Measurements from ENCODE around the gene TCEAL9. TPM values are rescaled to one million over a fixed set of nuclear protein-coding genes. Genes with fewer than 3 reads are reported as not detected.
"Not testable (repeated sequence)": the region's sequence is repeated elsewhere in the genome, so short reads cannot be mapped to it uniquely, and the experiment has no call there.

Gene TCEAL9
- total and polyA plus RNA-seq, 2 of the 4 experiments (the other 2 are of a cell fraction) = 20.3 to 111 TPM

DNA sequence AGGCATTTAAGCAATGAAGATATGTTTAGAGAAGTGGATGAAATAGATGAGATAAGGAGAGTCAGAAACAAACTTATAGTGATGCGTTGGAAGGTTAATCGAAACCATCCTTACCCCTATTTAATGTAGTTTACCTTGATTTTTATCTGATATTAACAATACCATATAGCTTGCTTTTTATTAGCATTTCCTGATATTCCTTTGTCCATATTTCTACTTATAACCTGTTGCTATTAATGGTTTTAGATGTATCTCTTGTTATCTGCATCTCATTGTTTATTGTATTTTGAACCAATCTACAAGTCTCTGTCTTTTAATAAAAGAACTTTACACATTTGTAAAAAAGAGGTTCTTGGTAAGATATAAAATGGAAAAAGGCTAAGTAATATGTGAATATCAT is 1.6 kb downstream of the TCEAL9 start:
- no peaks in the 10 kb centered on the region for H3K9me3 ChIP-seq (ENCODE audit: control insufficient read depth, insufficient read depth, low read length)

DNA sequence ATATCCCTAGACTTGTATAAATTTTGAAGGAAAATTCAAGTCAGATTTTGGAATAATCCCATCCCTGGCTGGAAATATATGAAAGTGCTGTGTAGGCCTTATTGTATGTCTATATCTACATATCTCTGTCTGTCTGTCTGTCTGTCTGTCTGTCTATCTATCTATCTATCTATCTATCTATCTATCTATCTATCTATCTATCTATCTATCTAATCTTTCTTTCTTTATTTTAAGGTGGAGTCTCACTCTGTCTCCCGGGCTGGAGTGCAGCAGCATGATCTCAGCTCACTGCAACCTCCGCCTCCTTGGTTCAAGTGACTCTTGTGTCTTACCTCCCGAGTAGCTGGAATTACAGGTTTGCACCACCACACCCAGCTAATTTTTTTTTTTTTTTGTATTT is 3.3 kb downstream of the TCEAL9 start:
- H3K9me1 ChIP-seq (ENCODE audit: insufficient read depth, low read length); H4K5ac ChIP-seq (ENCODE audit: low read depth, low read length); H2BK5ac ChIP-seq (ENCODE audit: low read depth, low read length, poor library complexity, severe bottlenecking); H3K18ac ChIP-seq (ENCODE audit: low read depth, low read length); H3K4me2 ChIP-seq (ENCODE audit: low read depth, low read length); H3K9ac ChIP-seq (ENCODE audit: low read depth, low read length); H4K20me1 ChIP-seq (ENCODE audit: insufficient read depth, low read length); H2BK120ac ChIP-seq (ENCODE audit: low read depth, low read length); H3K56ac ChIP-seq (ENCODE audit: extremely low read depth, insufficient read depth, low read length); H4K91ac ChIP-seq (ENCODE audit: insufficient read depth, low read depth, low read length); H3K4me1 ChIP-seq (ENCODE audit: control insufficient read depth, insufficient read depth, low read length); DNase-seq; ATAC-seq (ENCODE audit: low read depth); BruUV-seq (replicated peaks); H2BK15ac ChIP-seq (ENCODE audit: low read depth, low read length); H2BK20ac ChIP-seq (ENCODE audit: low read depth, low read length); H3K4ac ChIP-seq (ENCODE audit: low read depth, low read length); H3K79me1 ChIP-seq (ENCODE audit: low read depth in 1 of 2, low read length in 2 of 2); H2AK5ac ChIP-seq (ENCODE audit: low read depth, low read length); H2AFZ ChIP-seq (replicated peaks; ENCODE audit: low read length, poor library complexity); H3K23ac ChIP-seq (ENCODE audit: low read depth, low read length); H3K27ac ChIP-seq (ENCODE audit: insufficient read depth, low read length); dilution Hi-C loops (cut with HindIII; ENCODE audit: low sequenced_read_pairs, unreplicated experiment); H2AK9ac ChIP-seq (replicated peaks; ENCODE audit: low read depth, low read length, poor library complexity); H3K27me3 ChIP-seq (ENCODE audit: control insufficient read depth, insufficient read depth, low read length); H4K8ac ChIP-seq (ENCODE audit: low read depth in 2 of 2, low read length in 2 of 2); H3K36me3 ChIP-seq (ENCODE audit: control insufficient read depth, insufficient read depth, low read length); H3K9me3 ChIP-seq (ENCODE audit: control insufficient read depth, insufficient read depth, low read length); in situ Hi-C loops (cut with MboI; ENCODE audit: low sequenced_read_pairs); H3K4me3 ChIP-seq (ENCODE audit: insufficient read depth, low read depth, low read length); H3K14ac ChIP-seq (replicated peaks; ENCODE audit: low read depth, low read length): not testable (repeated sequence)
- intact Hi-C loops (cut with micrococcal nuclease) = loop anchor here (5.0 kb wide), 1 partner anchor 103 kb away; no protein-coding TSS in a partner anchor
- ChIA-PET POLR2A (ENCODE audit: unreplicated experiment) (interaction anchor here (1.0 kb wide), 1 partner anchor 8 kb away, joined by 3 read pairs; no protein-coding TSS in a partner anchor), CTCF (interaction anchor here (1.5 kb wide), 1 partner anchor 50 kb away, joined by 3 read pairs; no protein-coding TSS in a partner anchor)
- no CpG with 5 or more reads among the region's 3 CpGs for WGBS, 2 experiments (ENCODE audit: extremely low coverage in 2 of 2, insufficient read length in 1 of 2)

More for the DNA sequence above, 1.6 kb downstream of the TCEAL9 start:
- no peak overlapping the region for H2BK15ac ChIP-seq (ENCODE audit: low read depth, low read length)
- no peak for DNase-seq
- no peak overlapping the region for H3K18ac ChIP-seq (ENCODE audit: low read depth, low read length)
- H2AK5ac ChIP-seq (ENCODE audit: low read depth, low read length) = no peak overlapping the region
- H2BK5ac ChIP-seq (ENCODE audit: low read depth, low read length, poor library complexity, severe bottlenecking) = no peak overlapping the region
- intact Hi-C loops (cut with micrococcal nuclease) (loop anchor here (5.0 kb wide), 1 partner anchor 104 kb away; no protein-coding TSS in a partner anchor), in situ Hi-C loops (cut with MboI; ENCODE audit: low sequenced_read_pairs) (no loop called here), dilution Hi-C loops (cut with HindIII; ENCODE audit: low sequenced_read_pairs, unreplicated experiment) (no loop called here)
- H3K4me3 ChIP-seq (ENCODE audit: insufficient read depth, low read depth, low read length) = peak overlapping the region; percentile 94
- CTCF ChIA-PET = no interaction called here
- no peak overlapping the region for H3K56ac ChIP-seq (ENCODE audit: extremely low read depth, insufficient read depth, low read length)
- H4K5ac ChIP-seq (ENCODE audit: low read depth, low read length) = no peak overlapping the region
- H3K36me3 ChIP-seq (ENCODE audit: control insufficient read depth, insufficient read depth, low read length) = peaks cover 2% of the 10 kb centered on the region; the same call in 1 of the 2 replicates
- H3K27me3 ChIP-seq (ENCODE audit: control insufficient read depth, insufficient read depth, low read length) = no peaks in the 10 kb centered on the region
- no peak overlapping the region for H3K9ac ChIP-seq (ENCODE audit: low read depth, low read length)
- H3K4ac ChIP-seq (ENCODE audit: low read depth, low read length) = no peak overlapping the region
- ATAC-seq (ENCODE audit: low read depth) = no peak
- H3K23ac ChIP-seq (ENCODE audit: low read depth, low read length) = no peak overlapping the region
- WGBS, 2 experiments (ENCODE audit: extremely low coverage in 2 of 2, insufficient read length in 1 of 2) = no CpG with 5 or more reads among the region's 2 CpGs
- H4K8ac ChIP-seq (ENCODE audit: low read depth in 2 of 2, low read length in 2 of 2) = no peak overlapping the region
- no peaks in the 10 kb centered on the region; the same call in 1 of the 2 replicates for H3K9me1 ChIP-seq (ENCODE audit: insufficient read depth, low read length)
- H2AFZ ChIP-seq (replicated peaks; ENCODE audit: low read length, poor library complexity) = no peak overlapping the region
- peaks cover 5% of the 10 kb centered on the region; the same call in 1 of the 2 replicates for H3K4me1 ChIP-seq (ENCODE audit: control insufficient read depth, insufficient read depth, low read length)
- no peaks in the 10 kb centered on the region for H4K20me1 ChIP-seq (ENCODE audit: insufficient read depth, low read length)
- 0 out of 4 replicates have a peak, but pooled peaks cover 0 to 6% of the 10 kb centered on the region in 2 experiments for H3K79me1 ChIP-seq (ENCODE audit: low read depth in 1 of 2, low read length in 2 of 2)
- POLR2A ChIA-PET (ENCODE audit: unreplicated experiment) = interaction anchor here (2.6 kb wide), 1 partner anchor 10 kb away, joined by 15 read pairs; no protein-coding TSS in a partner anchor
- H2BK120ac ChIP-seq (ENCODE audit: low read depth, low read length) = no peak overlapping the region
- no peak overlapping the region for H2AK9ac ChIP-seq (replicated peaks; ENCODE audit: low read depth, low read length, poor library complexity)
- H3K27ac ChIP-seq (ENCODE audit: insufficient read depth, low read length) = no peak overlapping the region
- no peak overlapping the region for H4K91ac ChIP-seq (ENCODE audit: insufficient read depth, low read depth, low read length)
- peak overlapping the region; percentile 84 for H3K4me2 ChIP-seq (ENCODE audit: low read depth, low read length)
- BruUV-seq (replicated peaks) = TSS peak; percentile 100
- no peak overlapping the region for H2BK20ac ChIP-seq (ENCODE audit: low read depth, low read length)
- no peak overlapping the region for H3K14ac ChIP-seq (replicated peaks; ENCODE audit: low read depth, low read length)
- TF ChIP-seq MAFK (IDR thresholded peaks at IDR 0.05; ENCODE audit: low read depth, low read length) (no peak), FOS (IDR thresholded peaks at IDR 0.05; ENCODE audit: low read depth, low read length) (no peak), MAZ (IDR thresholded peaks at IDR 0.05; ENCODE audit: borderline replicate concordance, low read depth, low read length) (no peak), RAD21 (IDR thresholded peaks at IDR 0.05; ENCODE audit: low read length) (no peak), RFX5 (IDR thresholded peaks at IDR 0.05; ENCODE audit: low read depth, low read length) (no peak), BHLHE40 (IDR thresholded peaks at IDR 0.05; ENCODE audit: low read depth, low read length) (no peak), CHD1 (IDR thresholded peaks at IDR 0.05; ENCODE audit: low read depth, low read length) (no peak)
- TF ChIP-seq, protein P1, sequence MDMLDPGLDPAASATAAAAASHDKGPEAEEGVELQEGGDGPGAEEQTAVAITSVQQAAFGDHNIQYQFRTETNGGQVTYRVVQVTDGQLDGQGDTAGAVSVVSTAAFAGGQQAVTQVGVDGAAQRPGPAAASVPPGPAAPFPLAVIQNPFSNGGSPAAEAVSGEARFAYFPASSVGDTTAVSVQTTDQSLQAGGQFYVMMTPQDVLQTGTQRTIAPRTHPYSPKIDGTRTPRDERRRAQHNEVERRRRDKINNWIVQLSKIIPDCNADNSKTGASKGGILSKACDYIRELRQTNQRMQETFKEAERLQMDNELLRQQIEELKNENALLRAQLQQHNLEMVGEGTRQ (IDR thresholded peaks at IDR 0.05; ENCODE audit: low read depth, low read length) = no peak
- TF ChIP-seq, protein P2, sequence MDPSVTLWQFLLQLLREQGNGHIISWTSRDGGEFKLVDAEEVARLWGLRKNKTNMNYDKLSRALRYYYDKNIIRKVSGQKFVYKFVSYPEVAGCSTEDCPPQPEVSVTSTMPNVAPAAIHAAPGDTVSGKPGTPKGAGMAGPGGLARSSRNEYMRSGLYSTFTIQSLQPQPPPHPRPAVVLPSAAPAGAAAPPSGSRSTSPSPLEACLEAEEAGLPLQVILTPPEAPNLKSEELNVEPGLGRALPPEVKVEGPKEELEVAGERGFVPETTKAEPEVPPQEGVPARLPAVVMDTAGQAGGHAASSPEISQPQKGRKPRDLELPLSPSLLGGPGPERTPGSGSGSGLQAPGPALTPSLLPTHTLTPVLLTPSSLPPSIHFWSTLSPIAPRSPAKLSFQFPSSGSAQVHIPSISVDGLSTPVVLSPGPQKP (IDR thresholded peaks at IDR 0.05; ENCODE audit: borderline replicate concordance, low read depth, low read length) = no peak

All from IMR-90 (cell line).